ENCODE data around the gene SDC3.

GRCh38 chr1:30948278-30948677 is 39.7 kb upstream of the SDC3 start:
- TF ChIP-seq CTCF (IDR thresholded peaks at IDR 0.05; ENCODE audit: low read depth, low read length, poor library complexity, severe bottlenecking) (no peak), EZH2phosphoT487 (IDR thresholded peaks at IDR 0.05; ENCODE audit: borderline replicate concordance, low read length) (no peak)
